GM18511 (cell line): Measurements from ENCODE around the gene C1QTNF9B.
"Not testable (repeated sequence)": the region's sequence is repeated elsewhere in the genome, so short reads cannot be mapped to it uniquely, and the experiment has no call there.

Experiments used
- ATAC-seq: cut with Tn5 transposase; IDR thresholded peaks from one replicate; pipeline ENCODE4 v1.9.1; 2021; ENCODE audit warnings: mild to moderate bottlenecking, moderate library complexity; ENCODE audit not compliant: unreplicated experiment

Gene C1QTNF9B

GRCh38 chr13:23894746-23895145 lies 2.6 kb downstream of the C1QTNF9B start:
- ATAC-seq, result not testable (repeated sequence)

DNA sequence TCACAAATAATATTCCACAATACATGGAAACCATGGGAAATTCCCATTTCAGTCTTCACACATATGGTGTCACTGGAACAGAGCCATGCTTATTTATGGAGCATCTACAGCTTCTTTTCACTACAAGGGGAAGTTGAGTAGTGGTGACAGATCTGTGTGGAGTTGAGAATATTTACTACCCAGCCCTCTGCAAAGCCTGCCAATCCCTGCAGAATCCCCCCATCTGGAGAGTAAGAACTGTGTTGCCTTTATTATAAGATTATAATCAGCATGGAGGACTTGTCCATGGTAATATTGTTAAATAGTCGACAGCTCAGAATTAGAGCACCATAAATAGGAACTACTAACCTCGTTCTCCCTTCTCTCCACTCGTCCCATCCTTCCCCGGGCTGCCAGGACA lies 3.5 kb downstream of the C1QTNF9B start:
- not testable (repeated sequence) for ATAC-seq

DNA sequence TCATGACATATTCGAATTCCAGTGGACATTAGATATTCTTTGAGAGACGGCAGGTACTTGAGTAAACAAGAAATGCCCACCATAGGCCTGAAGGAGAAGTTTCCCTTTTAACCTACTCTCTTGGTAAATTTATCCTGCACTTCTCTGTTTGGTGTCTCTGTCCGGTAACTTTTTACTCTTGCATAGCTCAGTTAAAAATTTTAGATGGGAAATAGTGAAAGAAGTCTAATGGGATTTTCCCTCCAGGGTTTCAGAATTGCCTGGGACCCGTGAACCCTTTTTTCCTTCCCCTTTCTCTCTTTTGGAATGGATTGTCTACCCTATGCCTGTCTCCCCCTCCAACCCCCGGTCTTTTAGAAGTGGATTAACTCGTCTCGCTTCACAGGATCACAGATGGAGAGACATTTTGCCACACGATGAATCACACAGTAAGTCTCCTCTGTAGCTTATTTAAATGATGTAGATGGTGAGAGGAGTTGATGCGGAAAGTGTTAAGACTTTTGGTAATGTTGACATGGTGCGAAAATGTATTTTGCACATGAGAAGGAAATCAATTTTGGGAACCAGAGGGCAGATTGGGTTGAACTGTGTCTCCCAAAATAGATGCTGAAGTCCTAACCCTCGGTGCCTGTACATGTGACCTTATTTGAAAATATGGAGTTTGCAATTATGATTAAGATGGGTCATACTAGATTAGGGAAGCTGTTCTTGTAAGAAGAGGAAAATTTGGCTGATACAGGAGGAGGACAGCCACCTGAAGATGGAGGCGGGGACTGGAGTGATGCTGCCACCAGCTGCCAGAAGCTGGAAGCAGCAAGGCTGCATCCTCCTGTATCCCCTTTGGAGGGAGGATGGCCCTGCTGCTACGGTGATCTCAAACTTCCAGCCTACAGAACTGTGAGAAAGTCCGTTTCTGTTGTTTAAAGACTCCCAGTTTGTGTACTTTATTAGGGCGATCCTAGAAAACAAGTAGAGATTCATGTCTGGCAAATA lies 7.4 kb downstream of the C1QTNF9B start:
- ATAC-seq, result peak; percentile 23

- ATAC-seq, result peak; percentile 94
Measured at GRCh38 chr13:23888658-23889614, 8.4 kb downstream of the C1QTNF9B start, which contains the start of gene MIPEP. MIPEP (minus strand) TSS chr13:23889400; CDS start chr13:23889320, 80 bp downstream.

- ATAC-seq, result not testable (repeated sequence)
Measured at GRCh38 chr13:23884361-23884760, 12.9 kb downstream of the C1QTNF9B start.

GRCh38 chr13:23883255-23883654 lies 14.0 kb downstream of the C1QTNF9B start:
- ATAC-seq, result no peak

DNA sequence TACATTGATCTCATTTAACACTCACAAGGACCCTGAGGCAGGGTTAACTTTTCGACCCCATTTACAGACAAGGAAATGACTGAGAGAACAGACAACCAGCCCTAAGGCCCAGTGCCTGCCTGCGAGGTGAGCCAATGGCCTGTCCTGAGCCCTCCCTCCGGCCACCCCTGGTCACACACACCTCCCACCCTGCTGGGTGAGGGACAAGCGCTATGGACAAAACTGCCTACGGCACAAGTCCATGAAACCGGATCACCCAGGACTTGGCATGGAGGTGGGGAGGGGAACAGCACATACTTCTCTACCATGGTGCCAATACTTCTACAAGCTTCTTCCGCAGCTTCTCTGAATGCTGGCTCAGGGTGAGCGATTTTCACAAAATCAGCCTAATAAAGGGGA lies 15.9 kb downstream of the C1QTNF9B start:
- ATAC-seq, result not testable (repeated sequence)

- ATAC-seq, result not testable (repeated sequence)
Measured at GRCh38 chr13:23880493-23881401, 16.6 kb downstream of the C1QTNF9B start.

GRCh38 chr13:23877286-23877685 lies 20.0 kb downstream of the C1QTNF9B start:
- ATAC-seq, result no peak

DNA sequence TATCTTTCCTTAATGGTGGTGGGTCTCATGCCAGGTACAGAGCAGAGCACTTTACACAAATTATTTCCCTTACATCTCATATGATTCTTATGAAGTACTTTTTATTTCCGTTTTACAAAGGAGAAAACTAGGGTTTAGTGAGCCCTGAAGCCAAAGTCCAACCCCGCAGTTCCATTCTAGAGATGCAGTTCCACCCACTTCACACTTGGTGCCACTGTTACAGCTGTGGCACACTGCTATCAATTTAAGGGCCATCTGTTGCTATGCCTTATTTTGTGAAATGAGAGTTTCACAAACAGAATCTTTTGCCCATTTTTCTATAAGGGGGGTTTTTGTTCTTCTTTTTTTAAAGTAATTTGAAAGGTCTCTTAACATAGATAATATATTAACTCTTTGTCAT lies 21.0 kb downstream of the C1QTNF9B start:
- no peak for ATAC-seq

- no peak for ATAC-seq
Measured at GRCh38 chr13:23871616-23872220, 25.6 kb downstream of the C1QTNF9B start.

- ATAC-seq, result peak; percentile 62
Measured at GRCh38 chr13:23870356-23871140, 26.8 kb downstream of the C1QTNF9B start.

GRCh38 chr13:23868521-23868920 lies 28.8 kb downstream of the C1QTNF9B start:
- ATAC-seq, result no peak

DNA sequence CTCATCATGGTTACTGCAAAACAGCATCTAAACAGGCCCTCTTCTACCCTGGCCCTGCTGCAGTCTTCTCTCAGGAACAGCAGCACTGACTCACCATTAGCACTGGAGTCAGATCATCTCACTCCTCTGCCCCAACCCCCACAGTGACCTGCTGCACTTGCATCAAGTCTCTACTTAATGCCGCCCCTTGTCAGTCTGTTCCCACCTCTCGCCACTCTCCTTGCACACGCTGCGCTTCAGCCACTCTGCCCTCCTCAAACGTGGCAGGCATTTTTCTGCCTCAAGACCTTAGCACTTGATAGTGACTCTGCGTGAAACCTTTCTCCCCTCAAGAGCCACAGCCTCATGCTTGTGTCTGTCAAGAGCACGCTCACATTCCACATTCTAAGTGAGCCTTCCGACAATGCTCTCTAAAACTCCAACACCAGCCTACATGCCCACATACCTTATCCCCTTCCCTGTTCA lies 30.2 kb downstream of the C1QTNF9B start:
- no peak for ATAC-seq

- no peak for ATAC-seq
Measured at GRCh38 chr13:23866420-23867026, 30.8 kb downstream of the C1QTNF9B start.

DNA sequence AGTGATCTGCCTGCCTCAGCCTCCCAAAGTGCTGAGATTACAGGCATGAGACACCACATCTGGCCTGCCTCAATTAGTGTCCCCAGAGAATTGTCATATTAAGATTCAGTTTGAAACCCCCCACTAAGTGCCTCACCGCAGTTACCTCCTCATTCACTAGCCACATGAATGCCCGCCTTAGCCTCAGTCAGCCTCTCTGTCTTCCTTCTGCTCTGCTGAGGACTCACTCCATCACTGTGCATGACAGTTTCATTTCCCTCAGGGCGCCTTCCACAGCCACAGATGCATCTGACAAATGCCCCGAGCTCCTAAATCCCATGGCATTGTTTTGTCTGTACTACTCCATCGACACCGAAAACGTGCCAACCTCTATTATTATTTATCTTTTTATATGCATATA lies 31.4 kb downstream of the C1QTNF9B start:
- ATAC-seq, result no peak

DNA sequence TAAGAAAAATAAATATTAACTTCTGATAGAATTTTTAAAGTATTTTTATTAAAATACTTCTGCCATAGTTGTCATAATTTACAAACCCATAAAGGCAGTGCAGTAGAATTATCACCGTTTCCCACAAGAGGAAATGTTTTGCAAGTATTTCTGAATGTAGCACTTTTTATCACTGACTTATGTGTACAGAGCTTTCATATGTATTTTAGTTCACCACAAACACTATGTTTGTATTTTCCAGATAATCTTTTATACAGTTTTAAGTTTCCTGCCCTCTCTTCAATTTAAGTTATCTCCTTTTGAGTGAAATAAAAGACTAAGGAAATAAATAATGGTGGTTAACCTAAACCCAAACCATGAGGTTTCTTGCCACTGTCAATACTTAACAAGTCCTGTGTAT lies 32.3 kb downstream of the C1QTNF9B start:
- no peak for ATAC-seq

GRCh38 chr13:23861310-23861709 lies 36.0 kb downstream of the C1QTNF9B start:
- ATAC-seq, result no peak
